ENCODE data around the gene NUSAP1.

DNA sequence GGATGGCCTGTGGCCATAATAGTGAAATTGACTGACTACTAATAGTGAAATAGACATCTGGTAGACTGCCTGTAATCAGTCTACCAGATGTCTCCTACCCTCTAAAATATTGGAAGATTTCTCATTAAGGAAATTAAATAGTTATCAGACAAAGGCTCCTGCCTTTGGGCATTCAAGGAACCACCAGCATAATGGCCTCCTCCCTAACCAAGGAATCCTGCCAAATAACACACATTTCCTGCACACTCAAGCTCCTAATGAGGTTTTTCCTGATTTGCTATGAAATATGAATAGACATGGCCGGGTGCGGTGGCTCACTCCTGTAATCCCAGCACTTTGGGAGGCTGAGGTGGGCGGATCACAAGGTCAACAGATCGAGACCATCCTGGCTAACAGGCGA is 14.6 kb downstream of the NUSAP1 start:
- TF ChIP-seq, protein P1, sequence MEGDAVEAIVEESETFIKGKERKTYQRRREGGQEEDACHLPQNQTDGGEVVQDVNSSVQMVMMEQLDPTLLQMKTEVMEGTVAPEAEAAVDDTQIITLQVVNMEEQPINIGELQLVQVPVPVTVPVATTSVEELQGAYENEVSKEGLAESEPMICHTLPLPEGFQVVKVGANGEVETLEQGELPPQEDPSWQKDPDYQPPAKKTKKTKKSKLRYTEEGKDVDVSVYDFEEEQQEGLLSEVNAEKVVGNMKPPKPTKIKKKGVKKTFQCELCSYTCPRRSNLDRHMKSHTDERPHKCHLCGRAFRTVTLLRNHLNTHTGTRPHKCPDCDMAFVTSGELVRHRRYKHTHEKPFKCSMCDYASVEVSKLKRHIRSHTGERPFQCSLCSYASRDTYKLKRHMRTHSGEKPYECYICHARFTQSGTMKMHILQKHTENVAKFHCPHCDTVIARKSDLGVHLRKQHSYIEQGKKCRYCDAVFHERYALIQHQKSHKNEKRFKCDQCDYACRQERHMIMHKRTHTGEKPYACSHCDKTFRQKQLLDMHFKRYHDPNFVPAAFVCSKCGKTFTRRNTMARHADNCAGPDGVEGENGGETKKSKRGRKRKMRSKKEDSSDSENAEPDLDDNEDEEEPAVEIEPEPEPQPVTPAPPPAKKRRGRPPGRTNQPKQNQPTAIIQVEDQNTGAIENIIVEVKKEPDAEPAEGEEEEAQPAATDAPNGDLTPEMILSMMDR (conservative IDR thresholded peaks at IDR 0.05 in 1 of 2, IDR thresholded peaks at IDR 0.05 in 1 of 2; ENCODE audit: low read depth in 1 of 2, low read length in 2 of 2): no peak
- no peak for TF ChIP-seq EZH2 (IDR thresholded peaks at IDR 0.05; ENCODE audit: low read length, missing control alignments)
